Fibroblast of peridontal ligament (primary cell): ENCODE measurements around the gene IWS1.

Experiments
- DNase-seq: peaks from one replicate; pipeline ENCODE4 v3.0.0-alpha.2; 2010; ENCODE audit errors: extremely low read depth

IWS1 gene

GRCh38 chr2:127498386-127498785 is 27.9 kb downstream of the IWS1 start:
- peak; percentile 91 for DNase-seq

GRCh38 chr2:127490283-127490682 is 36.0 kb downstream of the IWS1 start:
- DNase-seq: no peak

- peak; percentile 51 for DNase-seq
Observed at GRCh38 chr2:127486247-127487058, 39.8 kb downstream of the IWS1 start.

GRCh38 chr2:127485694-127486071 is 40.6 kb downstream of the IWS1 start:
- DNase-seq: no peak

- DNase-seq: no peak
Observed at GRCh38 chr2:127485051-127485693, 41.1 kb downstream of the IWS1 start.

GRCh38 chr2:127482031-127482430 is 44.3 kb downstream of the IWS1 start:
- DNase-seq: no peak

- DNase-seq: no peak
Observed at GRCh38 chr2:127479866-127480743, 46.2 kb downstream of the IWS1 start.

- peak; percentile 85 for DNase-seq
Observed at GRCh38 chr2:127479219-127479825, 47.0 kb downstream of the IWS1 start.

- no peak for DNase-seq
Observed at GRCh38 chr2:127475788-127476187, 50.5 kb downstream of the IWS1 start.

GRCh38 chr2:127472268-127472667 is 54.0 kb downstream of the IWS1 start:
- no peak for DNase-seq

- no peak for DNase-seq
Observed at GRCh38 chr2:127471286-127471988, 54.9 kb downstream of the IWS1 start.

- DNase-seq: no peak
Observed at GRCh38 chr2:127469974-127470373, 56.3 kb downstream of the IWS1 start.

- DNase-seq: no peak
Observed at GRCh38 chr2:127469051-127469450, 57.2 kb downstream of the IWS1 start.

GRCh38 chr2:127465258-127465657 is 61.0 kb downstream of the IWS1 start:
- no peak for DNase-seq

GRCh38 chr2:127464470-127465257 is 61.6 kb downstream of the IWS1 start:
- no peak for DNase-seq

- no peak for DNase-seq
Observed at GRCh38 chr2:127463155-127463991, 62.9 kb downstream of the IWS1 start.

GRCh38 chr2:127462461-127462860 is 63.8 kb downstream of the IWS1 start:
- peak; percentile 47 for DNase-seq

GRCh38 chr2:127456960-127457359 is 69.3 kb downstream of the IWS1 start:
- DNase-seq: no peak
